Upper lobe of right lung (tissue), 1 donor: Measurements from ENCODE around the gene TRIM14. TPM values are rescaled to one million over a fixed set of nuclear protein-coding genes. Genes with fewer than 3 reads are reported as not detected.

Experiments used
- ATAC-seq: fragments of 200-7000 bp; cut with Tn5 transposase; one replicate; pipeline ENCODE4 v1.9.1; 2020; ENCODE audit warnings: mild to moderate bottlenecking, moderate library complexity
- DNase-seq: peaks from one replicate; pipeline ENCODE4 v3.0.0-alpha.2; 2020
- H3K27ac ChIP-seq: fragments of 200-600 bp; one replicate; pipeline ENCODE4 v1.8.0; 2022
- H3K27me3 ChIP-seq: fragments of 200-600 bp; one replicate; pipeline ENCODE4 v1.8.0; 2022; ENCODE audit warnings: mild to moderate bottlenecking
- H3K36me3 ChIP-seq: fragments of 200-600 bp; one replicate; pipeline ENCODE4 v1.8.0; 2022
- H3K4me1 ChIP-seq: fragments of 200-600 bp; one replicate; pipeline ENCODE4 v1.8.0; 2022
- H3K4me3 ChIP-seq: fragments of 200-600 bp; one replicate; pipeline ENCODE4 v1.8.0; 2022; ENCODE audit warnings: mild to moderate bottlenecking
- H3K9me3 ChIP-seq: fragments of 200-600 bp; one replicate; pipeline ENCODE4 v1.8.0; 2022
- CTCF ChIP-seq: fragments of 200-600 bp; IDR thresholded peaks from one replicate; pipeline ENCODE4 v1.8.0; 2022; ENCODE audit warnings: antibody characterized with exemption
- intact Hi-C: fragments of 100-400 bp; cut with DNase I; formaldehyde crosslinking; loops from one replicate; pipeline ENCODE4 v1.11.0; 2022
- total RNA-seq: library from RNA; stranded (reverse); fragmentation: NEBNext Ultra II Directional; extraction: Animal tissue kit (Norgen Biotek cat#: 25700); gene quantifications from one replicate; pipeline ENCODE4 v1.2.1, GENCODE V29; 2021
- donor health status: DM: no; HTN: yes; CAD: no; lungs with severe emphysema.

Gene TRIM14
- total RNA-seq, 1 donor from 2014 or later, result 38.7 TPM

DNA sequence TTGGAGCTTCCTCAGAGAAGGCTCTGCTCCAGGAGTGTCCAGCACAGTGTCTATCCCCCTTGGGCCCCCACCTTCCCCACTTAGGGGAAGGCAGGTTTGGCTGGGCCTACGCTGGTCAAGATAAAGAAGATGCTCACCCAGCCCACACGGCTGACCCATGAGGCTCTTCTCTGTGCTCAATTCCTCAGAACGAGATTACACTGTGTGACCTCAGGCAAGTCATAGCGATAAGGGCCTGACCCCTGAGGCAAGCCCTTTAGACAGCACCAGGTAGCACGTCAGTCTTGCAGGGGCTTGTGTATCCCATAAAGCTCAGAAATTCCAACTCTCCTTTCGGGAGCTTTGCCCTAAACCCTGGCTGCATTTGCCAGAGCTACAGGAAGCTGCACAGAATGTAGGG is 40.8 kb upstream of the TRIM14 start:
- intact Hi-C loops, result no loop called here
- DNase-seq, result peak; percentile 29
- Histone ChIP-seq H3K27ac (no peak overlapping the region), H3K4me1 (peaks cover 3% of the 10 kb centered on the region), H3K27me3 (no peaks in the 10 kb centered on the region), H3K9me3 (no peaks in the 10 kb centered on the region), H3K36me3 (no peaks in the 10 kb centered on the region), H3K4me3 (no peak overlapping the region)
- no peak for ATAC-seq
- TF ChIP-seq CTCF, result no peak

DNA sequence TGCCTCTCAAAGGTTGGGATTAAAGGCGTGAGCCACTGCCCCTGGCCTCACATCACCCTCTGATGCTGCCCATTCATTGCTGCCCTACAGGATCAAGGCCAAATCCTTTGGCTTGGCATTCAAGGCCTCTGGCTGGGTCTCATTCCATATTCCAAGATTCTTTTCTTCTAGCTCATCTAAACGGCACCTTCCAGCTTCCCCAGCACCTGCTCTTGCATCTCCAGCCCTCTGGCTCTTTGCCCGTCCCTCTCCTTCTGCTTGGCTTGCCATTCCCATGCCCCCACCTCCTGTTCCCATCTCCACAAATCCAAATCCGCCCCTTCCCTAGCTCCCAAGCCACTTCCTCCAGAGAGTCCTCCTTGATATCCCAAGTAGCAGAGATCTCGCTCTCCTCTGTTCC is 40.3 kb upstream of the TRIM14 start:
- Histone ChIP-seq H3K27me3 (no peaks in the 10 kb centered on the region), H3K27ac (no peak overlapping the region), H3K36me3 (no peaks in the 10 kb centered on the region), H3K4me1 (peaks cover 3% of the 10 kb centered on the region), H3K4me3 (no peak overlapping the region), H3K9me3 (no peaks in the 10 kb centered on the region)
- ATAC-seq (no peak), DNase-seq (peak; percentile 26)
- TF ChIP-seq CTCF, result no peak
- intact Hi-C loops, result no loop called here

GRCh38 chr9:98158071-98158831 is 39.2 kb upstream of the TRIM14 start:
- H3K27ac ChIP-seq, result no peak overlapping the region
- peak; percentile 68 for DNase-seq

GRCh38 chr9:98157372-98157771 is 38.4 kb upstream of the TRIM14 start:
- Histone ChIP-seq H3K27ac (no peak overlapping the region), H3K9me3 (no peaks in the 10 kb centered on the region), H3K36me3 (no peaks in the 10 kb centered on the region), H3K4me3 (no peak overlapping the region), H3K27me3 (no peaks in the 10 kb centered on the region), H3K4me1 (peaks cover 3% of the 10 kb centered on the region)
- ATAC-seq (no peak), DNase-seq (peak; percentile 58)
- TF ChIP-seq CTCF, result no peak
- intact Hi-C loops, result no loop called here

More at GRCh38 chr9:98158071-98158831, 39.2 kb upstream of the TRIM14 start:
- peaks cover 3% of the 10 kb centered on the region for H3K4me1 ChIP-seq
- H3K27me3 ChIP-seq, result no peaks in the 10 kb centered on the region
- no peak for TF ChIP-seq CTCF
- peak; percentile 87 for ATAC-seq
- no peak overlapping the region for H3K4me3 ChIP-seq
- no peaks in the 10 kb centered on the region for H3K9me3 ChIP-seq
- intact Hi-C loops, result no loop called here
- H3K36me3 ChIP-seq, result no peaks in the 10 kb centered on the region

GRCh38 chr9:98154678-98155077 is 35.7 kb upstream of the TRIM14 start:
- ATAC-seq (no peak), DNase-seq (no peak)
- no peaks in the 10 kb centered on the region for H3K36me3 ChIP-seq
- TF ChIP-seq CTCF, result no peak
- H3K27ac ChIP-seq, result no peak overlapping the region
- no peaks in the 10 kb centered on the region for H3K27me3 ChIP-seq
- H3K4me3 ChIP-seq, result no peak overlapping the region
- H3K9me3 ChIP-seq, result no peaks in the 10 kb centered on the region
- H3K4me1 ChIP-seq, result peaks cover 11% of the 10 kb centered on the region
- intact Hi-C loops, result no loop called here
